ENCODE results near the gene TNFAIP2. TPM values are rescaled to one million over a fixed set of nuclear protein-coding genes. Genes with fewer than 3 reads are reported as not detected.

Gene TNFAIP2
- total and polyA plus RNA-seq, 9 of the 15 experiments (the other 6 are each of a cell fraction or from before 2014, with no cell fraction given), result 22.6 to 68.6 (median 44.6) TPM

DNA sequence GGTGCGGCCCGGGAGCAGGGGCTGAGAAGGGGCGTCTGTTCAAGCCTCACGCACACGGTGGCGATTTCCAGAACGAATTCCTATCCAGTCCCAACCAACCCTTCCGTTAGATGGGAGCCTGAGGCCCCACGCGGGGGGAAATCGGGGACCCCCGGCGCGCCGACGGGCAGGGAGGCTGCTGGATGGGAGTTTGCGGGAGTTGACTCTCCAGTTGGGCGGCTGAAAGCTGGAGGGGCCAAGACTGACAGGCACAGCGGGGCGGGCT, 18.9 kb upstream of the TNFAIP2 start (continued):
- TF ChIP-seq, protein P1, sequence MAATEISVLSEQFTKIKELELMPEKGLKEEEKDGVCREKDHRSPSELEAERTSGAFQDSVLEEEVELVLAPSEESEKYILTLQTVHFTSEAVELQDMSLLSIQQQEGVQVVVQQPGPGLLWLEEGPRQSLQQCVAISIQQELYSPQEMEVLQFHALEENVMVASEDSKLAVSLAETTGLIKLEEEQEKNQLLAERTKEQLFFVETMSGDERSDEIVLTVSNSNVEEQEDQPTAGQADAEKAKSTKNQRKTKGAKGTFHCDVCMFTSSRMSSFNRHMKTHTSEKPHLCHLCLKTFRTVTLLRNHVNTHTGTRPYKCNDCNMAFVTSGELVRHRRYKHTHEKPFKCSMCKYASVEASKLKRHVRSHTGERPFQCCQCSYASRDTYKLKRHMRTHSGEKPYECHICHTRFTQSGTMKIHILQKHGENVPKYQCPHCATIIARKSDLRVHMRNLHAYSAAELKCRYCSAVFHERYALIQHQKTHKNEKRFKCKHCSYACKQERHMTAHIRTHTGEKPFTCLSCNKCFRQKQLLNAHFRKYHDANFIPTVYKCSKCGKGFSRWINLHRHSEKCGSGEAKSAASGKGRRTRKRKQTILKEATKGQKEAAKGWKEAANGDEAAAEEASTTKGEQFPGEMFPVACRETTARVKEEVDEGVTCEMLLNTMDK (IDR thresholded peaks at IDR 0.05; ENCODE audit: borderline replicate concordance, insufficient read depth, low read depth, low read length, poor library complexity, severe bottlenecking), result no peak
- no peak for TF ChIP-seq SNIP1 (IDR thresholded peaks at IDR 0.05; ENCODE audit: low read depth)

DNA sequence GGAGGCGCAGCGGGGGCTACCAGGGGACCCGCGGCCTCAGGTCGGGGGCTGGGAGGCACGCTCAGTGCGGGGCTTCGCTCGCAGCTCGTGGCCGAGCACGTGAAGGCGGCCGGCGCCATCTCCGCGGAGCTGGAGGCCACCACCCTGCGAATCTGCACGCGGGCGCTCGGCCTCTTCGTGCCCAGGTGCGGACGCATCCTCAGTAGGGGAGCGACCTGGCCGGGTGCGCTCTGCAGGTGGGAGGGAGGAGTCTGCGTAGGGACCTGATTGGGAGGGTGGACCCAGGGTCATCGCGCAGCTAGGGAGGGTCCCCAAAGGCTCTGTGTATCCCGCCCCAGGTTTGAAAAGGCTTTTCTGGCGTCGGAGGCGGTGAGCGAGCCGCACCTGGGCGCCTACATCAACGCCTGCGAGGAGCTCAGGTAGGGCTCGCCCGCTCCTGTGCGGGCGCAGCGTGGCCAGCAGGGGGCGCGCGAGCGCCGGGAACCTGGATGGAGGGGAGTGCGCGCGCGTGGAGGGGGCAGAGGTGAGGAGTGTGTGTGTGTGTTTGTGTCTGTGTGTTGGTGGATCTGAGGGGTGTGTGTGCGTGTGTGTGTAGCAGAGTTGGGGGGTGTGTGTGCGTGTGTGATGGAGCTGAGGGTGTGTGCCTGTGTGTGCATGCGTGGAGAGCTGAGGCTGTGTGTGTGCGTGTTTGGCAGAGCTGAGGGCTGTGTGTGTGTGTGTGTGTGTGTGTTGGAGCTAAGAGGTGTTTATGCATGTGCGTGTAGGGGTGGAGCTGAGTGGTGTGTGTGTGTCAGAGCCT, 18.4 kb upstream of the TNFAIP2 start:
- Histone ChIP-seq H3K4me1 (replicated peaks in 1 of 2; ENCODE audit: control insufficient read depth in 2 of 2, insufficient read depth in 2 of 2, low read length in 2 of 2) (peaks cover 31 to 87% of the 10 kb centered on the region in 2 experiments), H3K9me1 (ENCODE audit: control insufficient read depth, insufficient read depth, low read length) (no peaks in the 10 kb centered on the region), H3K4me3 (no peak overlapping the region), H4K20me1 (replicated peaks; ENCODE audit: control insufficient read depth, insufficient read depth, low read length) (no peaks in the 10 kb centered on the region), H3K27ac (ENCODE audit: extremely low read depth, low read depth, low read length) (no peak overlapping the region; the same call in 2 of the 3 replicates), H3K9ac (ENCODE audit: insufficient read depth in 1 of 2, low read depth in 2 of 2, low read length in 2 of 2) (peak overlapping the region in 1 of 2 experiments; percentile 54; a peak in 1 of 4 replicates), H3K9me3 (replicated peaks; ENCODE audit: control insufficient read depth, insufficient read depth, low read depth, low read length) (no peaks in the 10 kb centered on the region), H3K4me2 (ENCODE audit: insufficient read depth, low read length) (peak overlapping the region; percentile 55), H3K27me3 (ENCODE audit: control insufficient read depth in 2 of 2, insufficient read depth in 2 of 2, low read length in 2 of 2) (no peaks in the 10 kb centered on the region), H3K79me2 (ENCODE audit: control insufficient read depth, insufficient read depth, low read length) (peaks cover 8% of the 10 kb centered on the region; the same call in 2 of the 3 replicates), H2AFZ (ENCODE audit: low read depth, low read length) (0 out of 2 replicates have a peak overlapping the region, but pooled peaks have one; percentile 40), H3K36me3 (ENCODE audit: control insufficient read depth, insufficient read depth, low read length) (peaks cover 6% of the 10 kb centered on the region; the same call in 1 of the 3 replicates)
- WGBS (ENCODE audit: insufficient coverage, low coverage, missing lambda C conversion rate), result 31% methylated on average over 38 of the region's 59 CpGs
- ATAC-seq (peak; percentile 88), DNase-seq (ENCODE audit: extremely low read depth in 1 of 4, low spot score in 3 of 4) (peak; percentile 71 to 72 (median 71)), FAIRE-seq (peak; percentile 72)
- ChIA-PET CTCF (ENCODE audit: low intra/inter-chr PET ratio) (interaction anchor here (0.5 to 2.9 kb wide), 5 partner anchors 22 to 189 kb away, joined by 3 to 10 read pairs (median 6); no protein-coding TSS in a partner anchor), POLR2A (interaction anchor here (0.5 to 1.8 kb wide), 12 partner anchors 9 to 655 kb away, joined by 3 to 11 read pairs (median 4); partner anchors contain the start of genes EIF5 and TNFAIP2)
- intact Hi-C loops (cut with micrococcal nuclease), result loop anchor here (2.0 kb wide), 2 partner anchors 36 to 188 kb away; no protein-coding TSS in a partner anchor
- in situ Hi-C loops (cut with MboI), result loop anchor here (10.0 kb wide), 1 partner anchor 190 kb away; no protein-coding TSS in a partner anchor
- no TSS peak for BruUV-seq (replicated peaks)
- TF ChIP-seq SUPT5H (IDR thresholded peaks at IDR 0.05) (peak; percentile 60), ZNF584 (CRISPR knock-in tag; IDR thresholded peaks at IDR 0.05; ENCODE audit: low read depth) (no peak), SMARCA4 (IDR thresholded peaks at IDR 0.05) (peak; percentile 46; the same call in 1 of the 2 replicates), ETV5 (CRISPR knock-in tag; IDR thresholded peaks at IDR 0.05; ENCODE audit: low read depth) (0 out of 2 replicates have a peak, but pooled peaks have one; percentile 29), PHB2 (IDR thresholded peaks at IDR 0.05; ENCODE audit: low read depth) (peak; percentile 54; the same call in 1 of the 2 replicates), ELF4 (CRISPR knock-in tag; IDR thresholded peaks at IDR 0.05) (peak; percentile 83; the same call in 1 of the 2 replicates), TAL1 (IDR thresholded peaks at IDR 0.05) (0 out of 2 replicates have a peak, but pooled peaks have one; percentile 15)
- TF ChIP-seq, protein P2, sequence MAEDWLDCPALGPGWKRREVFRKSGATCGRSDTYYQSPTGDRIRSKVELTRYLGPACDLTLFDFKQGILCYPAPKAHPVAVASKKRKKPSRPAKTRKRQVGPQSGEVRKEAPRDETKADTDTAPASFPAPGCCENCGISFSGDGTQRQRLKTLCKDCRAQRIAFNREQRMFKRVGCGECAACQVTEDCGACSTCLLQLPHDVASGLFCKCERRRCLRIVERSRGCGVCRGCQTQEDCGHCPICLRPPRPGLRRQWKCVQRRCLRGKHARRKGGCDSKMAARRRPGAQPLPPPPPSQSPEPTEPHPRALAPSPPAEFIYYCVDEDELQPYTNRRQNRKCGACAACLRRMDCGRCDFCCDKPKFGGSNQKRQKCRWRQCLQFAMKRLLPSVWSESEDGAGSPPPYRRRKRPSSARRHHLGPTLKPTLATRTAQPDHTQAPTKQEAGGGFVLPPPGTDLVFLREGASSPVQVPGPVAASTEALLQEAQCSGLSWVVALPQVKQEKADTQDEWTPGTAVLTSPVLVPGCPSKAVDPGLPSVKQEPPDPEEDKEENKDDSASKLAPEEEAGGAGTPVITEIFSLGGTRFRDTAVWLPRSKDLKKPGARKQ (CRISPR knock-in tag; IDR thresholded peaks at IDR 0.05), result no peak
- TF ChIP-seq, protein P3, sequence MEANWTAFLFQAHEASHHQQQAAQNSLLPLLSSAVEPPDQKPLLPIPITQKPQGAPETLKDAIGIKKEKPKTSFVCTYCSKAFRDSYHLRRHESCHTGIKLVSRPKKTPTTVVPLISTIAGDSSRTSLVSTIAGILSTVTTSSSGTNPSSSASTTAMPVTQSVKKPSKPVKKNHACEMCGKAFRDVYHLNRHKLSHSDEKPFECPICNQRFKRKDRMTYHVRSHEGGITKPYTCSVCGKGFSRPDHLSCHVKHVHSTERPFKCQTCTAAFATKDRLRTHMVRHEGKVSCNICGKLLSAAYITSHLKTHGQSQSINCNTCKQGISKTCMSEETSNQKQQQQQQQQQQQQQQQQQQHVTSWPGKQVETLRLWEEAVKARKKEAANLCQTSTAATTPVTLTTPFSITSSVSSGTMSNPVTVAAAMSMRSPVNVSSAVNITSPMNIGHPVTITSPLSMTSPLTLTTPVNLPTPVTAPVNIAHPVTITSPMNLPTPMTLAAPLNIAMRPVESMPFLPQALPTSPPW (CRISPR knock-in tag; IDR thresholded peaks at IDR 0.05), result peak; percentile 32; the same call in 1 of the 2 replicates
- TF ChIP-seq, protein P4, sequence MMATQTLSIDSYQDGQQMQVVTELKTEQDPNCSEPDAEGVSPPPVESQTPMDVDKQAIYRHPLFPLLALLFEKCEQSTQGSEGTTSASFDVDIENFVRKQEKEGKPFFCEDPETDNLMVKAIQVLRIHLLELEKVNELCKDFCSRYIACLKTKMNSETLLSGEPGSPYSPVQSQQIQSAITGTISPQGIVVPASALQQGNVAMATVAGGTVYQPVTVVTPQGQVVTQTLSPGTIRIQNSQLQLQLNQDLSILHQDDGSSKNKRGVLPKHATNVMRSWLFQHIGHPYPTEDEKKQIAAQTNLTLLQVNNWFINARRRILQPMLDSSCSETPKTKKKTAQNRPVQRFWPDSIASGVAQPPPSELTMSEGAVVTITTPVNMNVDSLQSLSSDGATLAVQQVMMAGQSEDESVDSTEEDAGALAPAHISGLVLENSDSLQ (IDR thresholded peaks at IDR 0.05), result peak; percentile 22; the same call in 1 of the 2 replicates

All from K562 (cell line).